BE2C (cell line): ENCODE data around the gene GOLGA8N. TPM values are rescaled to one million over a fixed set of nuclear protein-coding genes. Genes with fewer than 3 reads are reported as not detected.
"Not testable (repeated sequence)": the region's sequence is repeated elsewhere in the genome, so short reads cannot be mapped to it uniquely, and the experiment has no call there.

Source experiments
- DNase-seq: peaks from one replicate; pipeline ENCODE4 v3.0.0-alpha.2; 2020
- H3K27me3 ChIP-seq: fragments of 250-450 bp; sonication (Bioruptor Pico); 2 replicates; pipeline ENCODE4 v1.5.1; 2020; ENCODE audit warnings: mild to moderate bottlenecking
- H3K36me3 ChIP-seq: fragments of 250-450 bp; sonication (Bioruptor Pico); 2 replicates; pipeline ENCODE4 v1.5.1; 2020; ENCODE audit warnings: mild to moderate bottlenecking
- H3K4me1 ChIP-seq: fragments of 250-450 bp; sonication (Bioruptor Pico); 2 replicates; pipeline ENCODE4 v1.5.1; 2020
- H3K4me3 ChIP-seq: 2 replicates; pipeline ENCODE4 v1.5.1; 2011; ENCODE audit warnings: low read depth, low read length
- H3K9me3 ChIP-seq: fragments of 250-450 bp; sonication (Bioruptor Pico); 2 replicates; pipeline ENCODE4 v1.5.1; 2020
- polyA plus RNA-seq: library from polyadenylated mRNA; unstranded; fragments of >200 nt; gene quantifications from one replicate; pipeline ENCODE4 v1.2.1, GENCODE V29; 2012; ENCODE audit warnings: low read depth, missing spikeins; ENCODE audit not compliant: insufficient read length, insufficient read depth
- TF ChIP-seq, protein P1 (sequence below): IDR thresholded peaks from 2 replicates; pipeline ENCODE4 v1.5.1; 2012; ENCODE audit warnings: mild to moderate bottlenecking, low read depth, low read length

GOLGA8N gene
- polyA plus RNA-seq = 0.32 TPM

- not testable (repeated sequence) for H3K4me3 ChIP-seq, H3K36me3 ChIP-seq, H3K4me1 ChIP-seq, H3K27me3 ChIP-seq, H3K9me3 ChIP-seq
- DNase-seq = peak; percentile 76
Observed at GRCh38 chr15:32593151-32593550, at the start of gene GOLGA8N. TSS of gene GOLGA8N (plus strand) at chr15:32593456.

DNA sequence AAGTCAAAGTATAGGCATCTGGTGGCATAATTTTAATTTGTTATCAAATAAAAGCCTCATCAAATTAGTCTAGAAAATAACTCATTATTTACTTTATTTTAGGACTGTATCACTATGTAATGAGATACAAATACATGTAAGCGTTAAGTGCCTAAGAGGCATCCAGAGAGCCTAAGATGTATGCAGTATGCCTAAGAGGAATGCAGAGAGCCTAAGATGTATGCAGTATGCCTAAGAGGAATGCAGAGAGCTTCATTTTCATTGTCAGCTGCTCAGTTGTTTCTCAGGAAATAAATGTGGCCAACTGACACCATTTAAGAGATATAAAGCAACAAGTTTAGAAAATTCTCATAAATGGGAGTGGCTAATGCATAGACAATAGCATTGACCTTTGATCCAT, 49.8 kb upstream of the GOLGA8N start:
- H3K27me3 ChIP-seq, H3K9me3 ChIP-seq, H3K4me3 ChIP-seq, H3K36me3 ChIP-seq, DNase-seq, H3K4me1 ChIP-seq: not testable (repeated sequence)

GRCh38 chr15:32545129-32545528, 48.1 kb upstream of the GOLGA8N start:
- H3K4me1 ChIP-seq, H3K27me3 ChIP-seq, H3K9me3 ChIP-seq, H3K4me3 ChIP-seq, H3K36me3 ChIP-seq, DNase-seq: not testable (repeated sequence)

DNA sequence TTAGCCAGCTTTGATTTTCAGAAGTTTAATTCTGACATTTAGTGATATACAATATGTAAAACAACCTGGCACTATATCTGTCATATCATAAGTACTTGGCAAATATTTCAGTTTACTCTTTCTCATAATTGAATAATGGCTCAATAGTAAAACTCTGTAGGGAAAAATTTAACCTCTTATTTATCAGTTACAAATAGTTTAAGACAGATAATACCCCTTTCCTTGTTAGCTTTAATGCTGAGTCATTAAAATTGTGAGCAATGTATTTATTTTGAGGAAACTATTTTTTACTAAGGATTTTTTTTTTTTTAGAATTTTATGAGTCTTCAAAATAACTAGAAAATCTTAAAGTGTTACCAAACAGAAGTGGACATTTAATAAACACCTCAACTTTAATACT, 38.7 kb upstream of the GOLGA8N start:
- not testable (repeated sequence) for H3K4me3 ChIP-seq, DNase-seq, H3K27me3 ChIP-seq, H3K4me1 ChIP-seq, H3K9me3 ChIP-seq, H3K36me3 ChIP-seq

GRCh38 chr15:32562198-32562597, 31.1 kb upstream of the GOLGA8N start:
- H3K4me3 ChIP-seq, H3K4me1 ChIP-seq, DNase-seq, H3K9me3 ChIP-seq, H3K36me3 ChIP-seq, H3K27me3 ChIP-seq: not testable (repeated sequence)

DNA sequence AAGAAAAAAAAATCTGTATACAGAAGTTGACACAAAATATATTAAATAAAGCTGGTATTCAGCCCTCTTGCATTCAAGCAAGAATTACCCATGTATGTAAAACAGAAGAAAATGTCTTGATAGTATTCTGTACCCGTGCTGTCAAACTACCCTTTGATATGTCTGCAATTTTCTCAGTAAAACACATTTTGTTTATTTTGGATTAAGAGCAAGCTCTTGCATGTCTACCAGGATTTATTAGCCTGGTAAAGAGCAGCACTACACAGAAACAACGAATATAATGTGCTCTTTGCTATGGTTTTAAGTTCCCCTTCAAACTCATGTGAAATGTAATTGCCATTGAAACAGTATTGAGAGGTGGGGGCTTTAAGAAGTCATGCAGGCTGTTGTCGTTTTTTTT, 24.3 kb upstream of the GOLGA8N start:
- DNase-seq, H3K27me3 ChIP-seq: not testable (repeated sequence)

DNA sequence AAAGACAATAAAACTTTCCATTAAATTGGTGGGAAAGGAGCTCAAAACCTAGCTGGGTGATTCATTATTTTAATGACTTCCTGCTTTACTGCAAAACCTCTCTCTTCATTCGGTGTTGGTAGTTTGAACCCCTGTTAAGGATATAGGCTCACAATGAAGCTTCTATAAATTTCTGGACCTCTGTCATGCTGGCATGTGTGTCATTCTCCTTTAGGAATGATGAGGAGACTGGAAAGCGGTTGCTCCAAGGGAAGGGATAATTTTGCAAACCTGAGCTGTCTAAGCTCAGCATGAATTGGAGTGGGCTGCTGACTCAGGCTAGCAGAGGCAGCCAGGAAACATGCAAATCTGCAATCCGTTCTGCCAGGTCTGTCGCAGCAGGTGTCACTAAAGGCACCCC, 14.8 kb upstream of the GOLGA8N start:
- not testable (repeated sequence) for H3K36me3 ChIP-seq, DNase-seq, H3K27me3 ChIP-seq, H3K4me1 ChIP-seq, H3K9me3 ChIP-seq, H3K4me3 ChIP-seq

More for the DNA sequence above, 24.3 kb upstream of the GOLGA8N start:
- H3K4me3 ChIP-seq, H3K36me3 ChIP-seq, H3K4me1 ChIP-seq, H3K9me3 ChIP-seq: not testable (repeated sequence)

GRCh38 chr15:32585844-32586243, 7.4 kb upstream of the GOLGA8N start:
- H3K4me3 ChIP-seq, H3K9me3 ChIP-seq, H3K27me3 ChIP-seq, DNase-seq, H3K4me1 ChIP-seq, H3K36me3 ChIP-seq: not testable (repeated sequence)

DNA sequence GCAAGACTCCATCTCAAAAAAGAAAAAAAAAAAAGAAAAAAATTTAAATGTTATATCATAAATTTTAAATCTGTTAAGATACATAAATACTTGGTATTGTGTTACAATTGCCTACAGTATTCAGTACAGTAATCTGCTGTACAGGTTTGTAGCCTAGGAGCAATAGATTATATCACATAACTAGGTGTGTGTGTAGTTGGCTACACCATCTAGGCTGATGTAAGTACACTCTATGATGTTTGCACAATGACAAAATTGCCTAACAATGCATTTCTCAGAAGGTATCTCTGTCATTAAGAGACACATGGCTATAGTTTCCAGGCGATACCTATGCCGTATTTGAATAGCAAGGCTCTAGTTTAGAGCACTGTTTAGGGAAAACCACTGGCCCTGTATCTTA, 16.3 kb downstream of the GOLGA8N start:
- H3K36me3 ChIP-seq, H3K27me3 ChIP-seq, DNase-seq, H3K9me3 ChIP-seq, H3K4me3 ChIP-seq, H3K4me1 ChIP-seq: not testable (repeated sequence)

DNA sequence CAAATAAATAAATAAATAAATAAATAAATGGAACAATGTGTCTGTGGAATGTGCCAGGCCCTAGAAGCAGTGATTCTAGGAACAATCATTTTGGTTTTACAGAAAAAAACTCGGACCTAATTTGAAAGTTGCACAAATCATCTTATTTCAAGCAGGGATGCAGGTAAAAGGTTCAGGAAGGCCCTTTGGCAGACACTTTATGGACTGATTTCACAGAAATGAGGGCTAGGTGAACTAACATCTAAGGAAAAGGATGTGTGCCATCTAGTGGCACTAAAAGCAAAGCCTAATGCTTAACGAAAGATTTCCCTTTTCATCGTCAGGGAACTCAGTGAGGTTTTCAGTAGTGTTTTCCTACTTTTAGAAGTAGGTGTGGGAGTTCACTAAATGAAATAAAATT, 17.5 kb downstream of the GOLGA8N start:
- DNase-seq = peak; percentile 7
- not testable (repeated sequence) for H3K27me3 ChIP-seq, H3K36me3 ChIP-seq, H3K9me3 ChIP-seq, H3K4me1 ChIP-seq, H3K4me3 ChIP-seq
- TF ChIP-seq, protein P1, sequence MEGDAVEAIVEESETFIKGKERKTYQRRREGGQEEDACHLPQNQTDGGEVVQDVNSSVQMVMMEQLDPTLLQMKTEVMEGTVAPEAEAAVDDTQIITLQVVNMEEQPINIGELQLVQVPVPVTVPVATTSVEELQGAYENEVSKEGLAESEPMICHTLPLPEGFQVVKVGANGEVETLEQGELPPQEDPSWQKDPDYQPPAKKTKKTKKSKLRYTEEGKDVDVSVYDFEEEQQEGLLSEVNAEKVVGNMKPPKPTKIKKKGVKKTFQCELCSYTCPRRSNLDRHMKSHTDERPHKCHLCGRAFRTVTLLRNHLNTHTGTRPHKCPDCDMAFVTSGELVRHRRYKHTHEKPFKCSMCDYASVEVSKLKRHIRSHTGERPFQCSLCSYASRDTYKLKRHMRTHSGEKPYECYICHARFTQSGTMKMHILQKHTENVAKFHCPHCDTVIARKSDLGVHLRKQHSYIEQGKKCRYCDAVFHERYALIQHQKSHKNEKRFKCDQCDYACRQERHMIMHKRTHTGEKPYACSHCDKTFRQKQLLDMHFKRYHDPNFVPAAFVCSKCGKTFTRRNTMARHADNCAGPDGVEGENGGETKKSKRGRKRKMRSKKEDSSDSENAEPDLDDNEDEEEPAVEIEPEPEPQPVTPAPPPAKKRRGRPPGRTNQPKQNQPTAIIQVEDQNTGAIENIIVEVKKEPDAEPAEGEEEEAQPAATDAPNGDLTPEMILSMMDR = peak; percentile 33

GRCh38 chr15:32614712-32615050, 21.4 kb downstream of the GOLGA8N start:
- H3K4me1 ChIP-seq, H3K36me3 ChIP-seq, H3K9me3 ChIP-seq, H3K27me3 ChIP-seq: not testable (repeated sequence)
- peak; percentile 47 for DNase-seq
- H3K4me3 ChIP-seq = peak overlapping the region; percentile 72

GRCh38 chr15:32615051-32615870, 22.0 kb downstream of the GOLGA8N start, which contains the start of gene ARHGAP11A:
TSS of gene ARHGAP11A (plus strand) at chr15:32615504. CDS start at chr15:32616212, 708 bp downstream.
- H3K36me3 ChIP-seq, H3K9me3 ChIP-seq, H3K27me3 ChIP-seq, H3K4me1 ChIP-seq: not testable (repeated sequence)
- peak; percentile 91 for DNase-seq
- peak within 1 kb of the TSS; percentile 72 for H3K4me3 ChIP-seq

DNA sequence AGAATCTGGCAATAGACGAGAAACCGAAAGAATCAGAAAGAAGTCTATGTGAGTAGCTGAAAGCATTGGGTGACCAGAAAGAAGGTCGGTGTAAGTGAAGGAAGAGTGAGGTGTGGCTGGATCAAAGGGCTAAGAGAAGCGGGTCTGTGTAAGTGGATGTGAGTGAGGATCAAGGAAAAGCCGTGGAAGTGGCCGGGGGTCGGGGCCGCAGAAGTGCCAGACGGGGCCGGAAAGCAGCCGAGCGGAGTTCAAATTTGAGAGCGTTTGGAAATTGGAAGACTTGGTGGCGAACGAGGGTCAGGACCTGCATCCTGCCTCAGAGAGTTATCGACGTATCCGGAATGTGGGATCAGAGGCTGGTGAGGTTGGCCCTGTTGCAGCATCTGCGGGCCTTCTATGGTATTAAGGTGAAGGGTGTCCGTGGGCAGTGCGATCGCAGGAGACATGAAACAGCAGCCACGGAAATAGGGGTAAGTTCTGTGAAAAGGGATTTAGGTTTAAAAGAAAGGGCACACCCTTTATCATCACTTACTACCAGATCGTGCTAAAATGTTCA, 22.7 kb downstream of the GOLGA8N start:
- H3K4me1 ChIP-seq, DNase-seq: not testable (repeated sequence)

More for the DNA sequence above, 22.7 kb downstream of the GOLGA8N start:
- H3K27me3 ChIP-seq, H3K9me3 ChIP-seq, H3K36me3 ChIP-seq: not testable (repeated sequence)
- H3K4me3 ChIP-seq = peak overlapping the region; percentile 72
